ENCODE data around the gene GMNC.
A peak's percentile ranks its signal among the peaks of the same experiment; 100 is the strongest.
"Not testable (repeated sequence)": the region's sequence is repeated elsewhere in the genome, so short reads cannot be mapped to it uniquely, and the experiment has no call there.

GMNC gene

GRCh38 chr3:190862209-190863118 lies at the start of gene GMNC:
TSS of gene GMNC (minus strand) at chr3:190862694. CDS start at chr3:190862615, 79 bp downstream.
- DNase-seq (ENCODE audit: extremely low read depth in 1 of 2, low read depth in 1 of 2) = peak; percentile 14 to 40

- DNase-seq (ENCODE audit: extremely low read depth in 1 of 2, low read depth in 1 of 2) = no peak
Measured at GRCh38 chr3:190911382-190911781, 48.9 kb upstream of the GMNC start.

- no peak for DNase-seq (ENCODE audit: extremely low read depth in 1 of 2, low read depth in 1 of 2)
Measured at GRCh38 chr3:190909908-190910307, 47.4 kb upstream of the GMNC start.

- no peak for DNase-seq (ENCODE audit: extremely low read depth in 1 of 2, low read depth in 1 of 2)
Measured at GRCh38 chr3:190903156-190903555, 40.7 kb upstream of the GMNC start.

GRCh38 chr3:190902292-190902691 lies 39.8 kb upstream of the GMNC start:
- no peak for DNase-seq (ENCODE audit: extremely low read depth in 1 of 2, low read depth in 1 of 2)

- DNase-seq (ENCODE audit: extremely low read depth in 1 of 2, low read depth in 1 of 2) = no peak
Measured at GRCh38 chr3:190892395-190892902, 30.0 kb upstream of the GMNC start.

- no peak for DNase-seq (ENCODE audit: extremely low read depth in 1 of 2, low read depth in 1 of 2)
Measured at GRCh38 chr3:190886945-190887344, 24.5 kb upstream of the GMNC start.

- peak in 1 of 2 donors; percentile 9 for DNase-seq (ENCODE audit: extremely low read depth in 1 of 2, low read depth in 1 of 2)
Measured at GRCh38 chr3:190883973-190884832, 21.7 kb upstream of the GMNC start.

- no peak for DNase-seq (ENCODE audit: extremely low read depth in 1 of 2, low read depth in 1 of 2)
Measured at GRCh38 chr3:190883141-190883540, 20.6 kb upstream of the GMNC start.

GRCh38 chr3:190877925-190878324 lies 15.4 kb upstream of the GMNC start:
- peak in 1 of 2 donors; percentile 5 for DNase-seq (ENCODE audit: extremely low read depth in 1 of 2, low read depth in 1 of 2)

GRCh38 chr3:190876433-190876832 lies 13.9 kb upstream of the GMNC start:
- DNase-seq (ENCODE audit: extremely low read depth in 1 of 2, low read depth in 1 of 2) = not testable (repeated sequence)

GRCh38 chr3:190875061-190875460 lies 12.6 kb upstream of the GMNC start:
- not testable (repeated sequence) for DNase-seq (ENCODE audit: extremely low read depth in 1 of 2, low read depth in 1 of 2)

GRCh38 chr3:190870127-190870526 lies 7.6 kb upstream of the GMNC start:
- DNase-seq (ENCODE audit: extremely low read depth in 1 of 2, low read depth in 1 of 2) = no peak

GRCh38 chr3:190867071-190867470 lies 4.6 kb upstream of the GMNC start:
- DNase-seq (ENCODE audit: extremely low read depth in 1 of 2, low read depth in 1 of 2) = no peak

GRCh38 chr3:190865828-190866227 lies 3.3 kb upstream of the GMNC start:
- DNase-seq (ENCODE audit: extremely low read depth in 1 of 2, low read depth in 1 of 2) = no peak

- no peak for DNase-seq (ENCODE audit: extremely low read depth in 1 of 2, low read depth in 1 of 2)
Measured at GRCh38 chr3:190865419-190865818, 2.9 kb upstream of the GMNC start.

- no peak for DNase-seq (ENCODE audit: extremely low read depth in 1 of 2, low read depth in 1 of 2)
Measured at GRCh38 chr3:190864002-190864401, 1.5 kb upstream of the GMNC start.

GRCh38 chr3:190863119-190863465 lies 598 bp upstream of the GMNC start:
- no peak for DNase-seq (ENCODE audit: extremely low read depth in 1 of 2, low read depth in 1 of 2)

- DNase-seq (ENCODE audit: extremely low read depth in 1 of 2, low read depth in 1 of 2) = no peak
Measured at GRCh38 chr3:190860521-190860920, 2.0 kb downstream of the GMNC start.

GRCh38 chr3:190855151-190855550 lies 7.3 kb downstream of the GMNC start:
- no peak for DNase-seq (ENCODE audit: extremely low read depth in 1 of 2, low read depth in 1 of 2)

GRCh38 chr3:190854062-190854461 lies 8.4 kb downstream of the GMNC start:
- no peak for DNase-seq (ENCODE audit: extremely low read depth in 1 of 2, low read depth in 1 of 2)

- no peak for DNase-seq (ENCODE audit: extremely low read depth in 1 of 2, low read depth in 1 of 2)
Measured at GRCh38 chr3:190853464-190853863, 9.0 kb downstream of the GMNC start.
